Activated naive CD8-positive, alpha-beta T cell treated with anti-CD3 and anti-CD28 coated beads, Interleukin-2, amount 50 U/mL, for 24 hours (primary cell): ENCODE results near the gene EMILIN2.
"Not testable (repeated sequence)": the region's sequence is repeated elsewhere in the genome, so short reads cannot be mapped to it uniquely, and the experiment has no call there.

Experiments used
- ATAC-seq: fragments of 150-1000 bp; cut with Tn5 transposase; one replicate; pipeline ENCODE4 v1.10.0; 2021
- DNase-seq: peaks from one replicate; pipeline ENCODE4 v3.0.0; 2021
- H3K27ac Mint-ChIP-seq: one replicate; pipeline ENCODE4 v1.8.0; 2021; ENCODE audit warnings: mild to moderate bottlenecking, mixed read lengths
- H3K27me3 Mint-ChIP-seq: one replicate; pipeline ENCODE4 v1.8.0; 2021; ENCODE audit warnings: mixed read lengths
- H3K36me3 Mint-ChIP-seq: one replicate; pipeline ENCODE4 v1.8.0; 2021; ENCODE audit warnings: low read depth, mixed read lengths
- H3K4me1 Mint-ChIP-seq: one replicate; pipeline ENCODE4 v1.8.0; 2021; ENCODE audit warnings: mixed read lengths
- H3K4me3 Mint-ChIP-seq: one replicate; pipeline ENCODE4 v1.8.0; 2021; ENCODE audit warnings: mild to moderate bottlenecking, moderate library complexity, mixed read lengths
- H3K9me3 Mint-ChIP-seq: one replicate; pipeline ENCODE4 v1.8.0; 2021; ENCODE audit warnings: mixed read lengths

Gene EMILIN2

GRCh38 chr18:2853173-2853925 lies 6.5 kb downstream of the EMILIN2 start:
- Mint-ChIP-seq H3K36me3 (peaks cover 3% of the 10 kb centered on the region), H3K9me3 (no peaks in the 10 kb centered on the region), H3K27me3 (peaks cover 29% of the 10 kb centered on the region), H3K4me3 (no peak overlapping the region), H3K27ac (no peak overlapping the region), H3K4me1 (peaks cover 33% of the 10 kb centered on the region)
- no peak for ATAC-seq
- DNase-seq: no peak

GRCh38 chr18:2853926-2854664 lies 7.3 kb downstream of the EMILIN2 start:
- peaks cover 22% of the 10 kb centered on the region for H3K27me3 Mint-ChIP-seq
- ATAC-seq (no peak), DNase-seq (no peak)
- H3K4me3 Mint-ChIP-seq: no peak overlapping the region
- no peaks in the 10 kb centered on the region for H3K9me3 Mint-ChIP-seq
- peaks cover 3% of the 10 kb centered on the region for H3K36me3 Mint-ChIP-seq
- no peak overlapping the region for H3K27ac Mint-ChIP-seq
- H3K4me1 Mint-ChIP-seq: peaks cover 26% of the 10 kb centered on the region

GRCh38 chr18:2854875-2855274 lies 8.1 kb downstream of the EMILIN2 start:
- Mint-ChIP-seq H3K27ac (no peak overlapping the region), H3K4me3 (no peak overlapping the region), H3K27me3 (peaks cover 15% of the 10 kb centered on the region), H3K4me1 (peaks cover 20% of the 10 kb centered on the region), H3K9me3 (no peaks in the 10 kb centered on the region), H3K36me3 (no peaks in the 10 kb centered on the region)
- no peak for DNase-seq
- ATAC-seq: no peak

- no peaks in the 10 kb centered on the region for H3K36me3 Mint-ChIP-seq
- H3K4me3 Mint-ChIP-seq: no peak overlapping the region
- ATAC-seq: peak; percentile 56
- H3K27me3 Mint-ChIP-seq: peaks cover 11% of the 10 kb centered on the region
- DNase-seq: no peak
- H3K9me3 Mint-ChIP-seq: no peaks in the 10 kb centered on the region
- peaks cover 13% of the 10 kb centered on the region for H3K4me1 Mint-ChIP-seq
- no peak overlapping the region for H3K27ac Mint-ChIP-seq
Observed at GRCh38 chr18:2855560-2856350, 8.9 kb downstream of the EMILIN2 start.

GRCh38 chr18:2856547-2857170 lies 9.9 kb downstream of the EMILIN2 start:
- peaks cover 8% of the 10 kb centered on the region for H3K4me1 Mint-ChIP-seq
- H3K4me3 Mint-ChIP-seq: no peak overlapping the region
- DNase-seq: no peak
- H3K9me3 Mint-ChIP-seq: no peaks in the 10 kb centered on the region
- ATAC-seq: no peak
- H3K27me3 Mint-ChIP-seq: peaks cover 8% of the 10 kb centered on the region
- H3K36me3 Mint-ChIP-seq: no peaks in the 10 kb centered on the region
- H3K27ac Mint-ChIP-seq: no peak overlapping the region

- DNase-seq (no peak), ATAC-seq (no peak)
- no peaks in the 10 kb centered on the region for H3K9me3 Mint-ChIP-seq
- no peak overlapping the region for H3K4me3 Mint-ChIP-seq
- no peaks in the 10 kb centered on the region for H3K36me3 Mint-ChIP-seq
- peaks cover 8% of the 10 kb centered on the region for H3K4me1 Mint-ChIP-seq
- no peak overlapping the region for H3K27ac Mint-ChIP-seq
- peaks cover 7% of the 10 kb centered on the region for H3K27me3 Mint-ChIP-seq
Observed at GRCh38 chr18:2857491-2858131, 10.8 kb downstream of the EMILIN2 start.

- H3K4me1 Mint-ChIP-seq, H3K27me3 Mint-ChIP-seq, ATAC-seq, H3K27ac Mint-ChIP-seq, H3K36me3 Mint-ChIP-seq, H3K9me3 Mint-ChIP-seq, DNase-seq, H3K4me3 Mint-ChIP-seq: not testable (repeated sequence)
Observed at GRCh38 chr18:2860397-2860796, 13.6 kb downstream of the EMILIN2 start.

- not testable (repeated sequence) for ATAC-seq, H3K27ac Mint-ChIP-seq, H3K4me3 Mint-ChIP-seq, DNase-seq, H3K36me3 Mint-ChIP-seq, H3K27me3 Mint-ChIP-seq, H3K9me3 Mint-ChIP-seq, H3K4me1 Mint-ChIP-seq
Observed at GRCh38 chr18:2863997-2864396, 17.2 kb downstream of the EMILIN2 start.

GRCh38 chr18:2866465-2866864 lies 19.7 kb downstream of the EMILIN2 start:
- H3K27ac Mint-ChIP-seq, DNase-seq, H3K27me3 Mint-ChIP-seq, H3K9me3 Mint-ChIP-seq, H3K36me3 Mint-ChIP-seq, H3K4me3 Mint-ChIP-seq, ATAC-seq, H3K4me1 Mint-ChIP-seq: not testable (repeated sequence)

GRCh38 chr18:2869207-2869606 lies 22.4 kb downstream of the EMILIN2 start:
- no peak for DNase-seq
- no peak overlapping the region for H3K27ac Mint-ChIP-seq
- H3K36me3 Mint-ChIP-seq: no peaks in the 10 kb centered on the region

GRCh38 chr18:2871111-2871720 lies 24.4 kb downstream of the EMILIN2 start:
- Mint-ChIP-seq H3K4me1 (no peaks in the 10 kb centered on the region), H3K27me3 (peaks cover 2% of the 10 kb centered on the region), H3K27ac (no peak overlapping the region), H3K4me3 (no peak overlapping the region), H3K9me3 (no peaks in the 10 kb centered on the region), H3K36me3 (no peaks in the 10 kb centered on the region)
- DNase-seq (no peak), ATAC-seq (no peak)

More at GRCh38 chr18:2869207-2869606, 22.4 kb downstream of the EMILIN2 start:
- H3K4me1 Mint-ChIP-seq: no peaks in the 10 kb centered on the region
- H3K9me3 Mint-ChIP-seq: no peaks in the 10 kb centered on the region
- no peak overlapping the region for H3K4me3 Mint-ChIP-seq
- ATAC-seq: no peak
- peaks cover 4% of the 10 kb centered on the region for H3K27me3 Mint-ChIP-seq

- H3K36me3 Mint-ChIP-seq: no peaks in the 10 kb centered on the region
- H3K4me1 Mint-ChIP-seq: no peaks in the 10 kb centered on the region
- ATAC-seq: no peak
Observed at GRCh38 chr18:2872095-2872494, 25.3 kb downstream of the EMILIN2 start.

GRCh38 chr18:2874765-2875164 lies 28.0 kb downstream of the EMILIN2 start:
- Mint-ChIP-seq H3K36me3 (no peaks in the 10 kb centered on the region), H3K4me1 (no peaks in the 10 kb centered on the region), H3K4me3 (no peak overlapping the region), H3K27me3 (peaks cover 3% of the 10 kb centered on the region), H3K27ac (no peak overlapping the region), H3K9me3 (no peaks in the 10 kb centered on the region)
- DNase-seq (no peak), ATAC-seq (no peak)

More at GRCh38 chr18:2872095-2872494, 25.3 kb downstream of the EMILIN2 start:
- peaks cover 2% of the 10 kb centered on the region for H3K27me3 Mint-ChIP-seq
- no peak overlapping the region for H3K4me3 Mint-ChIP-seq
- no peaks in the 10 kb centered on the region for H3K9me3 Mint-ChIP-seq
- no peak overlapping the region for H3K27ac Mint-ChIP-seq
- no peak for DNase-seq
